Small intestine (tissue), 7 donors: Measurements from ENCODE around the gene NDUFS2. TPM values are rescaled to one million over a fixed set of nuclear protein-coding genes. Genes with fewer than 3 reads are reported as not detected.

Experiments used
- DNase-seq, 2 donors: peaks; one replicate each; pipeline versions ENCODE4 v3.0.0 to v3.0.0-alpha.2; 2013
- FAIRE-seq: peaks from 2 replicates; lab custom pipeline; 2012; peaks lifted over from hg19 to GRCh38; lab: Jason Lieb, UNC
- H3K27ac ChIP-seq, 3 donors: one replicate each; pipeline ENCODE4 v1.5.1; 2013; ENCODE audit warnings: low read length in 2 of 3, mild to moderate bottlenecking in 2 of 3, control low read depth in 1 of 3, inconsistent platforms in 1 of 3, low read depth in 1 of 3, moderate library complexity in 1 of 3
- H3K27me3 ChIP-seq, 3 donors: one replicate each; pipeline ENCODE4 v1.6.1; 2013; ENCODE audit warnings: low read length in 3 of 3, inconsistent platforms in 1 of 3; ENCODE audit not compliant: control insufficient read depth in 3 of 3, insufficient read depth in 3 of 3
- H3K36me3 ChIP-seq, 3 donors: one replicate each; pipeline ENCODE4 v1.6.1; 2013; ENCODE audit warnings: low read length in 3 of 3, inconsistent platforms in 1 of 3, low read depth in 1 of 3, mild to moderate bottlenecking in 1 of 3, moderate library complexity in 1 of 3; ENCODE audit not compliant: control insufficient read depth in 3 of 3, insufficient read depth in 2 of 3
- H3K4me1 ChIP-seq, 3 donors: one replicate each; pipeline ENCODE4 v1.6.1; 2013; ENCODE audit warnings: low read length in 2 of 3, inconsistent platforms in 1 of 3, low read depth in 1 of 3, mild to moderate bottlenecking in 1 of 3, moderate library complexity in 1 of 3; ENCODE audit not compliant: control insufficient read depth in 3 of 3, insufficient read depth in 2 of 3
- H3K4me3 ChIP-seq, 3 donors: one replicate each; pipeline ENCODE4 v1.5.1; 2013; ENCODE audit warnings: low read length in 3 of 3, control low read depth in 1 of 3, inconsistent platforms in 1 of 3, low read depth in 1 of 3, mild to moderate bottlenecking in 1 of 3, moderate library complexity in 1 of 3
- H3K9me3 ChIP-seq, 2 donors: one replicate each; pipeline ENCODE4 v1.6.1; 2013; ENCODE audit warnings: low read depth in 1 of 2, low read length in 1 of 2; ENCODE audit not compliant: control insufficient read depth in 2 of 2, insufficient read depth in 1 of 2
- WGBS, 3 donors: extraction: QIAGEN DNeasy Blood & Tissue Kit; methylation state at CpG; one replicate each; pipeline ENCODE4 v1.1.7; 2013; 5-methylcytosine and 5-hydroxymethylcytosine counted together
- polyA plus RNA-seq, 4 donors: library from polyadenylated mRNA; stranded (reverse) in 3 of 4; unstranded in 1 of 4; fragments of 200-250 nt in 3 of 4; fragments of 120-200 nt in 1 of 4; gene quantifications; one replicate each; pipeline versions ENCODE4 v1.2.1 to v1.2.3, GENCODE V29; 2013
- donor health status: healthy with polysubstance abuse.
- donor health status: control.
- donor health status: control.
- donor health status: Bipolar disorder and iron deficiency.
- donor health status: healthy.

NDUFS2 gene
- polyA plus RNA-seq, 4 donors, result 113 to 170 (median 121) TPM

DNA sequence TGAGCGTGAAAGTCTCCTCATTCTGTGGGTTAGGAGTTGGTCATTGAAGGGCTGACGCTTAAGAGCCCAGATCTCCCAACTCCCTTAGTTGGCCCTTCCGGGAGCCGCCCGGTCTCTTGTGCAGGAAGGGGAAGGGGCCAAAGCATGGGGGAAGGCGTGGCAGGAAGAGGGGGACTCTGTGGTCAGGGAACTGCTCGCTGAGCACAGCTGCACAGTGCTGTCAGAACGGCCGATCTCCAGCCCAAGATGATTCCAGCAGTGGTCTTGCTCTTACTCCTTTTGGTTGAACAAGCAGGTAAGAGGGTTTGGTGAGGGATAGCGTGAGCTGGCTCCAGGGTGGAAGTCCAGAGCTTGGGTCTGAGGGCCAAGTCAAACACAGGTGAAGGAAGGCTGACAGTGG lies 12.9 kb downstream of the NDUFS2 start, which contains the start of gene FCER1G:
Gene FCER1G (plus strand): TSS at position 220 of the 400 bp plus-strand sequence. CDS start 27 bp downstream, at position 247.
- Histone ChIP-seq H3K4me3 (no peak within 1 kb of the TSS), H3K27me3 (no peaks in the 10 kb centered on the region), H3K36me3 (peaks cover 18 to 53% (median 23%) of the 10 kb centered on the region in 3 donors), H3K4me1 (peaks cover 3 to 40% (median 6%) of the 10 kb centered on the region in 3 donors), H3K9me3 (no peaks in the 10 kb centered on the region), H3K27ac (peak within 1 kb of the TSS in 1 of 3 donors; percentile 71)
- no peak for FAIRE-seq
- WGBS, 3 donors, result 62 to 82% (median 81%) methylated on average over 10 of the region's 10 CpGs
- DNase-seq, result no peak

DNA sequence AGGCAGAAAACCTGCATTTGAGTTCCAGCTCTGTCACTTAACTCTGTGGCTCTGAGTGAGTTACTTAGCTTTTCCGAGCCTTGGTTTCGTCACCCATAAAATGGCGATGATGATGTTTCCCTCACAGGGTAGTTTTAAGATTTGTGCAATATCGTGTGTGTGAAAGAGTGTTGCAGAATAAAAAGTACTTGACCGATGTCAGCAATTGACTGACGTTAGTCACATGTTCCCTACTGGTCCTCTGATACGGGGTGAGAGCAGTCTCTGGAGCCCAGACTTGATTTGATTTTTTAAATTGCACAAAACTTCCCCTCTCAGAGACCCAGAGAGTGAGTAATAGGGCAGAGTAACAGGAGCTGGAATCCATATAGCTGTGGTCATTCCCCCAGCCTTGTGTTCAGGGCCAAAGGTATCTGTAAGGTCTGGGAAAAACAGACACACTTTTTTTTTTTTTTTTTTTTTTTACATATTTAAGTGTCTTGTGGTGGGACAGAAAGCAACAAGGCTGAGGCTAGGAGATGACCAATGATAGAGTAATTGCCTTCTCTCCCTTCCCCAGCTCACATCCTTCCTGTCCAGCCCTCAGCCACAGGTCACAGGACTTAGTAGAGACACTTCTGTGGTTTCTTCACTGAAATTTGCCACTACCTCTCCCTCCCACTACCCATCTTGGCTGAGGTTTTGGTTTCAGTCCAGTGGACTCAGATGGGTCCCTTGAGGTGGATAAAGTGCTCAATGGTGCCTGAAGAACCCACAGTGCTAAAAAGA lies 15.0 kb downstream of the NDUFS2 start:
- Histone ChIP-seq H3K4me3 (no peak overlapping the region), H3K27me3 (no peaks in the 10 kb centered on the region), H3K36me3 (peaks cover 9 to 34% (median 14%) of the 10 kb centered on the region in 3 donors), H3K27ac (peak overlapping the region; percentile 14 to 84 (median 84)), H3K9me3 (no peaks in the 10 kb centered on the region), H3K4me1 (peaks cover 3 to 46% (median 6%) of the 10 kb centered on the region in 3 donors)
- DNase-seq, result peak in 1 of 2 donors; percentile 52
- WGBS, 3 donors, result 57 to 64% (median 60%) methylated on average over 7 of the region's 7 CpGs
- no peak for FAIRE-seq

DNA sequence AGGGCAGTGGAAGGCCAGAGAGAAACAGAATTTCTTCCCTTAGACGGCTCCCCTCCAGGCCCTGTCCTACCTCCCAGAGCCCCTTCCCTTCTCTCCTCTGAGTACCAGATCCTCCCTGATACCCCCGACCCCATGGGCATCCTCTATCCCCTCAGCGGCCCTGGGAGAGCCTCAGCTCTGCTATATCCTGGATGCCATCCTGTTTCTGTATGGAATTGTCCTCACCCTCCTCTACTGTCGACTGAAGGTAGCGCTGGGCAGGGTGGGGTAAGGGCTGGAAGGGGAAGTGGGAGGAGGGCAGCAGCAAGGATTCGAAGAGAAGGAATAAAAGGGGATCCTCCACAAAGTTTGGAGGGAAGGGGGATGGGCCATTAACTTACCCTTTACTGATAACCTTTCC lies 15.7 kb downstream of the NDUFS2 start:
- H3K27me3 ChIP-seq, result no peaks in the 10 kb centered on the region
- 57 to 87% (median 86%) methylated on average over 6 of the region's 6 CpGs for WGBS, 3 donors
- H3K36me3 ChIP-seq, result peaks cover 7 to 27% (median 14%) of the 10 kb centered on the region in 3 donors
- H3K4me1 ChIP-seq, result peaks cover 3 to 52% (median 6%) of the 10 kb centered on the region in 3 donors
- peak overlapping the region; percentile 14 to 84 (median 84) for H3K27ac ChIP-seq
- DNase-seq (peak in 1 of 2 donors; percentile 19), FAIRE-seq (no peak)
- H3K4me3 ChIP-seq, result no peak overlapping the region
- H3K9me3 ChIP-seq, result no peaks in the 10 kb centered on the region

DNA sequence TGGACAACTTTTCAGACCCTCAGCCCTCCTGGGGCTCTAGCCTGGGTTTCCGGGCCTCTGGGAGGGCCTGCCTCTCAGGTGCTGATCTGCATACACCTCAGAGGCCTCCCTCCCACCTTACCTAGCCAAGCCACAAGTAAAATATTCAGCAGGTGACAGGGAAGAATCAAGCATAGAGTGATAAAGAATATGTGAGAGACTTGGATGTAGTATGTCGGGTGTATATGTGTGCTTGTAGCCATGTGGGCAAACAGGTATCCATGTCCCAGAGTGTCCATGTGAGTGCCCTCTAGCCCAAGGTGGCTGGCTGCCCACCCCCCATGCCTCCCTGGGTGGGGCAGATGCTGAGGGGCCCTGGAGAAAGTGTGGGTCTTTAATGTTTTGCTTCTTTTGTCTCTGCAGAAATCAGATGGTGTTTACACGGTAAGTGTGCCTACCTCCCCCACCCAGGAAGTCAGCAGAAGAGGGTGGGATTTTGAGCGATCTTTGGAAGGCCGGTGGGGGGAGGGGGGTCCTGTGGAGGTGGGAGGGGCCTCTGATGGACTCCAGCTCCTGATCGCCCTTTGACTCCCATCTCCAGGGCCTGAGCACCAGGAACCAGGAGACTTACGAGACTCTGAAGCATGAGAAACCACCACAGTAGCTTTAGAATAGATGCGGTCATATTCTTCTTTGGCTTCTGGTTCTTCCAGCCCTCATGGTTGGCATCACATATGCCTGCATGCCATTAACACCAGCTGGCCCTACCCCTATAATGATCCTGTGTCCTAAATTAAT lies 16.3 kb downstream of the NDUFS2 start:
- H3K4me3 ChIP-seq, result no peak overlapping the region
- peak in 1 of 2 donors; percentile 66 for DNase-seq
- no peaks in the 10 kb centered on the region for H3K27me3 ChIP-seq

DNA sequence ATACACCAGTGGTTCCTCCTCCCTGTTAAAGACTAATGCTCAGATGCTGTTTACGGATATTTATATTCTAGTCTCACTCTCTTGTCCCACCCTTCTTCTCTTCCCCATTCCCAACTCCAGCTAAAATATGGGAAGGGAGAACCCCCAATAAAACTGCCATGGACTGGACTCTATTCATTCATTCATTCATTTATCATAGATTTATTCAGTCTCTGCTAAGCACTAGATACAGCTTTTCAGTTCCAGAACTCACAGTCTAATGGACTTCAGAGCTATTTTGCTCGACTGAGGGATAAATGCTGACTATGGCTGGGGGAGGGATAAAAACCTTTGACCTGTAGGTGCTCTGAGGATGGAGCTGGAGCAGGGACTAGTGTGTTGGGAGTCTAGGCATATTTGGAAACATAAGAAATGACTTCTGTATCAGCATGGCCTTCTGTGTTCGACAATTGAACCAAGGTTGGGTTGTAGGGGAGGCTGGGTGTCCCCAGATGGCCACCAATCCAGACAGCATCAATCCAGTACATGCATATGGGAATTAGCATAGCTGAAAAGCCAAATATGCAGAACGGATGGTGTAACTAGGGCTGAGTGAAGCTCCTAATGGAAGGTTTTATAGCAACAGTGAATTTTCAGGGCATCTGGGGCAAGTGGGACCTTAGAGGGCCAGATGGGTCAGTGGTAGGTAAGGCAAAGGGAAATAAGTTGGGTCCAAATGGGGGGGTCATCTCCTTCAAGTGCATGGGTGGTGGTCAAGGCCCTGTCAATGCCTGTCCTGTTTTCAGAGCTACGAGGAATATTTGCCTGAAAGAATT lies 17.1 kb downstream of the NDUFS2 start:
- FAIRE-seq (no peak), DNase-seq (peak; percentile 53 to 64)
- WGBS, 3 donors, result 82 to 87% (median 85%) methylated on average over 5 of the region's 5 CpGs
- Histone ChIP-seq H3K27ac (peak overlapping the region in 1 of 3 donors; percentile 84), H3K4me3 (no peak overlapping the region), H3K9me3 (no peaks in the 10 kb centered on the region), H3K27me3 (no peaks in the 10 kb centered on the region), H3K36me3 (peaks cover 0 to 13% (median 3%) of the 10 kb centered on the region in 3 donors), H3K4me1 (peaks cover 3 to 65% (median 10%) of the 10 kb centered on the region in 3 donors)

More for the DNA sequence above, 16.3 kb downstream of the NDUFS2 start:
- H3K27ac ChIP-seq, result peak overlapping the region in 2 of 3 donors; percentile 84
- no peak for FAIRE-seq
- no peaks in the 10 kb centered on the region for H3K9me3 ChIP-seq
- peaks cover 4 to 21% (median 10%) of the 10 kb centered on the region in 3 donors for H3K36me3 ChIP-seq
- peaks cover 3 to 58% (median 9%) of the 10 kb centered on the region in 3 donors for H3K4me1 ChIP-seq
- 48 to 57% (median 55%) methylated on average over 8 of the region's 8 CpGs for WGBS, 3 donors

DNA sequence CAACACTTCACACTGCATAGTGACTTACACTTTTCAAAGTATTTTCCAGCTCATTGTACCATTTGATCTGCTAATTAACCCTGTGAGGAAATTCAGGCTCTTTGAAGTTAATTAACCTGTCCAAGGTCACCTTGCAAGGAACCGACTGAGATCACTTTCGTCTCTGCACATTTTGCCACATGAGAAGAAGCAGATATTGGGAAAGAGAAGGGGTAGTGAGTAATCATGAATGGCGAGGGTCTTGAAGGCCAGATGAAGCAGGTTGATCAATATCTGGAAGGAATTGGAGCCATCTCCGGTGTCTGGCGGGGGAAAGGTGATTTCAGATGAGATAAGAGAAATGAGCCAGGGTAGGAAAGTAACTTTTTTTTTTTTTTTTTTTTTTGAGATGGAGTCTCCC lies 17.8 kb downstream of the NDUFS2 start:
- DNase-seq, result no peak
- H3K27me3 ChIP-seq, result no peaks in the 10 kb centered on the region
- no peak for FAIRE-seq
- no peak overlapping the region for H3K4me3 ChIP-seq
- H3K36me3 ChIP-seq, result peaks cover 0 to 6% (median 0%) of the 10 kb centered on the region in 3 donors
- 76 to 84% (median 81%) methylated on average over 5 of the region's 5 CpGs for WGBS, 3 donors
- H3K4me1 ChIP-seq, result peaks cover 3 to 68% (median 11%) of the 10 kb centered on the region in 3 donors
- peak overlapping the region in 1 of 3 donors; percentile 84 for H3K27ac ChIP-seq
- no peaks in the 10 kb centered on the region for H3K9me3 ChIP-seq

DNA sequence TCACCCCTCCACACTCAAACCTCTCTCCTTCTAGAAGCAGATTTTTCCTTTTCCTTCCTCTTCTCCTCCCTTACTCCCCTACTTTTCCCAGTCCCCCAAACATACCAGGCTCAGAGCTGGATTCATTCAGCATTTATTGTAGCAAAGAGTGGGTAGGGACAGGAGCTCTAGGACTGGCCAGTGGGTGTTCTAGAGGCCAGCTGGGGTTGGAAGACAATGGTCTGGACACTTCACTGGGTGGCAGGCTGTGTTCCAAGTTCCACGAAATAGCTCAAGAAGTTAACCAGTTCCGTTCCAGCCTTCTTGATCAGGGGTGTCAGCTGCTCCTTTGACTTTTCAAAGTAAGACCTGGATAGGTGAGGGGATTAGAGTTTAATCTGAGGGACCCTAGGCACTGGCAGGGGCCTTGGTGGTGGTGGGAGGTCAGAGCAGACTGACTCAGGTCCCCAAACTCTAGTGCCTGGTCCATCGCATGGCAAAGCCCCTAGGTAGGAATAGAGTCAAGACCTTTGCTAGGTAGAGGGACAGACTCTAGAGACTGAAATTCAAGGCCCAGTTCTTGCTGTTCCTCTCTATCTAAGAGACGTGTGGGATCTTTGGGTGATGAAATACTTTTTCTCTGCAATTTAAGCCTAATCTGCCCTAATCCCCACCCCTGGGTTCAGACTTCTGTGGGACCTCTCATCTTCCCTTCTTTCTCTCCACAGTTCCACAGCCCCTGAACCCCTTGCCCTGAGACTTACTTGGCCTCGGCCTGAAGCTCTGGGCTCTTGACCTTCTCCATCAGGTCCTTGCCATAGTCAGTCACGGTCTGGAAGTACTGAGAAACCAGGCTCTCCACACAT lies 20.2 kb downstream of the NDUFS2 start:
- Histone ChIP-seq H3K4me3 (no peak overlapping the region), H3K4me1 (peaks cover 0 to 72% (median 14%) of the 10 kb centered on the region in 3 donors), H3K36me3 (no peaks in the 10 kb centered on the region), H3K27ac (no peak overlapping the region), H3K9me3 (no peaks in the 10 kb centered on the region), H3K27me3 (no peaks in the 10 kb centered on the region)
- FAIRE-seq (no peak), DNase-seq (no peak)
- 80 to 84% (median 83%) methylated on average over 6 of the region's 6 CpGs for WGBS, 3 donors
